Mucosa of stomach (tissue), 1 donor: Measurements from ENCODE around the gene LOXL4.
"Not testable (repeated sequence)": the region's sequence is repeated elsewhere in the genome, so short reads cannot be mapped to it uniquely, and the experiment has no call there.

Experiments used
- H3K27me3 ChIP-seq: one replicate; pipeline ENCODE4 v1.7.0; 2013; ENCODE audit warnings: mild to moderate bottlenecking, low read length; ENCODE audit not compliant: control insufficient read depth, insufficient read depth
- H3K36me3 ChIP-seq: one replicate; pipeline ENCODE4 v1.7.0; 2013; ENCODE audit warnings: low read length; ENCODE audit not compliant: control insufficient read depth, insufficient read depth
- H3K4me1 ChIP-seq: one replicate; pipeline ENCODE4 v1.7.0; 2013; ENCODE audit warnings: mild to moderate bottlenecking, low read length; ENCODE audit not compliant: control insufficient read depth, insufficient read depth
- H3K4me3 ChIP-seq: one replicate; pipeline ENCODE4 v1.7.0; 2013; ENCODE audit warnings: low read length
- H3K9ac ChIP-seq: one replicate; pipeline ENCODE4 v1.7.0; 2013; ENCODE audit warnings: mild to moderate bottlenecking, low read length, moderate library complexity
- H3K9me3 ChIP-seq: one replicate; pipeline ENCODE4 v1.7.0; 2013; ENCODE audit warnings: mild to moderate bottlenecking, low read length, moderate library complexity; ENCODE audit not compliant: control insufficient read depth
- donor health status: Pancreatic carcinoma.

The LOXL4 gene

GRCh38 chr10:98248018-98248417, 20.0 kb downstream of the LOXL4 start:
- Histone ChIP-seq H3K4me1 (no peaks in the 10 kb centered on the region), H3K27me3 (no peaks in the 10 kb centered on the region), H3K9ac (no peak overlapping the region), H3K9me3 (no peaks in the 10 kb centered on the region), H3K4me3 (no peak overlapping the region), H3K36me3 (peaks cover 16% of the 10 kb centered on the region)

DNA sequence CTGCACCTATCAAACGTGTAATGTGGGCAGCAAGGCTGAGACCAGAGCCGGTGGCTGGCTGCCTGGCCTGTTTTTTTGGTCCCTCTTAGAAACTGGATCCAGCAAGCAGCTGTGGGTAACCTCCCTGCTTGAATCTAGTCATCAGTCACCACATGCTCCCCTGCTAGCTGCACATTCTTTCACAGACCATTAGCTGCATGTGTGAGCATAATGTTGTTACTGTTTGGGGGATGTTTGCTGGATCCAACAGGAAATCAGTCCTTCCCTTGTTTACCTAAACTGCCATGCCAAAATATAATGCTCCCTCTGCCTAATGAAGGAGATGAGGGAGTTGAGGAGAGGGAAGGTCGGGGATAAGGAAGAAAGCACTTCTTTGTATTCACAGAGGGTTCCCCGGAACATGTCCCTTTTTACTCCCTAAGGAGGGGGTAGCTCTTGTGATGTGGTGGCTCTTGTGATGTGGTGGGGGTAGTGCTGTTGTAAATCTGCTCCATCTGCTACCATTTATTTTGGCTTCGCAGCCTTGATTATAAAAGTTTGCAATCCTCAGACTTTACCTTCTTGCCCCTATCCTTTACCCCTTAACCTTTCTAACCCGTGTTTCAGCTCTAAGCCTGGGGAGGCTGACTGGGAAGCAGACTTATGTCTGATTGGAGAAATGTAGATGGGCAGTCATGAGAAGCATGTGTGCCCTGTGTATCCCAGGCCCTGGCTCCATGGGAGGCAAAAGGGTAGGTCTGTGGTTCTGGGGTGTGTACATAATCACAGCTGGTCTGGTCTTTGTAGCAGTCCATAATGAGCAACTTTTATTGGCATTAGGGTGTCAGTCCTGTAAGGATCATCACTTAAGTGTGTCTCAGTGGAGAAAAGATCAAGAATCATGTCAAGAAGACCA, 20.8 kb downstream of the LOXL4 start:
- Histone ChIP-seq H3K36me3 (peaks cover 16% of the 10 kb centered on the region), H3K27me3 (no peaks in the 10 kb centered on the region), H3K4me1 (no peaks in the 10 kb centered on the region), H3K9me3 (no peaks in the 10 kb centered on the region), H3K9ac (no peak overlapping the region), H3K4me3 (no peak overlapping the region)

GRCh38 chr10:98244586-98244985, 23.4 kb downstream of the LOXL4 start:
- Histone ChIP-seq H3K4me3 (no peak overlapping the region), H3K36me3 (peaks cover 16% of the 10 kb centered on the region), H3K4me1 (no peaks in the 10 kb centered on the region), H3K9ac (no peak overlapping the region), H3K27me3 (no peaks in the 10 kb centered on the region), H3K9me3 (no peaks in the 10 kb centered on the region)

- H3K4me3 ChIP-seq, result no peak overlapping the region
Observed at GRCh38 chr10:98244141-98244540, 23.9 kb downstream of the LOXL4 start.

GRCh38 chr10:98242823-98243222, 25.2 kb downstream of the LOXL4 start:
- Histone ChIP-seq H3K36me3 (peaks cover 8% of the 10 kb centered on the region), H3K4me3 (no peak overlapping the region), H3K9me3 (no peaks in the 10 kb centered on the region), H3K4me1 (no peaks in the 10 kb centered on the region), H3K9ac (no peak overlapping the region), H3K27me3 (no peaks in the 10 kb centered on the region)

More at GRCh38 chr10:98244141-98244540, 23.9 kb downstream of the LOXL4 start:
- Histone ChIP-seq H3K36me3 (peaks cover 16% of the 10 kb centered on the region), H3K9ac (no peak overlapping the region), H3K9me3 (no peaks in the 10 kb centered on the region), H3K4me1 (no peaks in the 10 kb centered on the region), H3K27me3 (no peaks in the 10 kb centered on the region)

- H3K36me3 ChIP-seq, result peaks cover 8% of the 10 kb centered on the region
- H3K4me3 ChIP-seq, result no peak overlapping the region
Observed at GRCh38 chr10:98240524-98240923, 27.5 kb downstream of the LOXL4 start.

GRCh38 chr10:98238391-98238790, 29.6 kb downstream of the LOXL4 start:
- Histone ChIP-seq H3K9me3 (no peaks in the 10 kb centered on the region), H3K4me1 (no peaks in the 10 kb centered on the region), H3K9ac (no peak overlapping the region), H3K4me3 (no peak overlapping the region), H3K27me3 (no peaks in the 10 kb centered on the region), H3K36me3 (no peaks in the 10 kb centered on the region)

More at GRCh38 chr10:98240524-98240923, 27.5 kb downstream of the LOXL4 start:
- Histone ChIP-seq H3K4me1 (no peaks in the 10 kb centered on the region), H3K27me3 (no peaks in the 10 kb centered on the region), H3K9me3 (no peaks in the 10 kb centered on the region), H3K9ac (no peak overlapping the region)

- no peaks in the 10 kb centered on the region for H3K27me3 ChIP-seq
- no peaks in the 10 kb centered on the region for H3K9me3 ChIP-seq
- H3K36me3 ChIP-seq, result no peaks in the 10 kb centered on the region
- H3K4me1 ChIP-seq, result no peaks in the 10 kb centered on the region
- no peak overlapping the region for H3K9ac ChIP-seq
- no peak overlapping the region for H3K4me3 ChIP-seq
Observed at GRCh38 chr10:98236862-98237261, 31.1 kb downstream of the LOXL4 start.

DNA sequence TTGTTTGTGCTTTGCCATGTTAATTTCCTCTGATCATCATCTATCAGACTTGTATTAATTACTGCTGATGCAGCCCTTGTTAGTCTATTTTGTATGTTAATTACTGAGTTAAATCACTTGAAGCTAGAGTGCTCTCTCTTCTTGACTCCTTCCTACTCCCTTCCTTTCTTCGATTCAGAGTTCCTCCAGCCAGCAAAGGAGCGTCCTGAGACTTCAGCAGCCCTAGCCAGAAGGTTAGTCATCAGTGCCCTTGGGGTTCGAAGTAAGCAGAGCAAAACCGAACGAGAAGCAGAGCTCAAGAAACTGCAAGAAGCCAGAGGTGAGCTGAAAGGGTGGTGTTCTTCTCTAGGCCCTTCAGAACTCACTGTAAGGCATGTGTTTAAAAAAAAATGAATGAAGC, 32.1 kb downstream of the LOXL4 start:
- no peaks in the 10 kb centered on the region for H3K36me3 ChIP-seq
- no peak overlapping the region for H3K9ac ChIP-seq
- no peaks in the 10 kb centered on the region for H3K27me3 ChIP-seq
- H3K4me1 ChIP-seq, result no peaks in the 10 kb centered on the region
- H3K9me3 ChIP-seq, result no peaks in the 10 kb centered on the region
- no peak overlapping the region for H3K4me3 ChIP-seq

DNA sequence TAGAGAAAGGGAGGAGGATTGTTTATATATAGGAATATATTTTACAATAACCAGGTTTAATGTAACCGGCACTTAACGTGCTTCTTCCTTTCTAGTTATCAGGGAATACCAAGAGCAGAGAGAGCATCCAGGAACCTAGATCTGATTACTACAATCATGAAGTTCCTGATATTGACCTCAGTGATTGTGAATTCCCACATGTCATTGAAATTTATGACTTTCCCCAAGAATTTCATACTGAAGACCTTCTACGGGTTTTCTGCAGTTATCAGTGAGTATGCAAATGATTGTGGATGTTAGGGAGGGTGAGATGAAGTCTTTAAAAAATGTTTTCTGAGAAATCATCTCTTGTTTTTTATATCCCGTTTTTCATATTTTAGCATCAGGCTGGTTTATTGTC, 36.6 kb downstream of the LOXL4 start:
- Histone ChIP-seq H3K36me3 (no peaks in the 10 kb centered on the region), H3K27me3 (no peaks in the 10 kb centered on the region), H3K4me3 (no peak overlapping the region), H3K9me3 (no peaks in the 10 kb centered on the region), H3K4me1 (no peaks in the 10 kb centered on the region), H3K9ac (no peak overlapping the region)

DNA sequence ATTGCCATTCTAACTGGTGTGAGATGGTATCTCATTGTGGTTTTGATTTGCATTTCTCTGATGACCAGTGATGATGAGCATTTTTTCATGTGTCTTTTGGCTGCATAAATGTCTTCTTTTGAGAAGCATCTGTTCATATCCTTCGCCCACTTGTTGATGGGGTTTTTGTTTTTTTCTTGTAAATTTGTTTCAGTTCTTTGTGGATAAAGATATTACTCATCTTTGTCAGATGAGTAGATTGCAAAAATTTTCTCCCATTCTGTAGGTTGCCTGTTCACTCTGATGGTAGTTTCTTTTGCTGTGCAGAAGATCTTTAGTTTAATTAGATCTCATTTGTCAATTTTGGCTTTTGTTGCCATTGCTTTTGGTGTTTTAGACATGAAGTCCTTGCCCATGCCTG, 39.7 kb downstream of the LOXL4 start:
- not testable (repeated sequence) for H3K27me3 ChIP-seq, H3K36me3 ChIP-seq, H3K9ac ChIP-seq, H3K4me1 ChIP-seq, H3K9me3 ChIP-seq, H3K4me3 ChIP-seq

DNA sequence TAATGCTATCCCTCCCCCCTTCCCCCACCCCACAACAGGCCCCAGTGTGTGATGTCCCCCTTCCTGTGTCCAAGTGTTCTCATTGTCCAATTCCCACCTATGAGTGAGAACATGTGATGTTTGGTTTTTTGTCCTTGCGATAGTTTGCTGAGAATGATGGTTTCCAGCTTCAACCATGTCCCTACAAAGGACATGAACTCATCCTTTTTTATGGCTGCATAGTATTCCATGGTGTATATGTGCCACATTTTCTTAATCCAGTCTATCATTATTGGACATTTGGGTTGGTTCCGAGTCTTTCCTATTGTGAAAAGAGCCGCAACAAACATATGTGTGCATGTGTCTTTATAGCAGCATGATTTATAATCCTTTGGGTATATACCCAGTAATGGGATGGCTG, 40.3 kb downstream of the LOXL4 start:
- not testable (repeated sequence) for H3K27me3 ChIP-seq, H3K4me3 ChIP-seq, H3K4me1 ChIP-seq, H3K9me3 ChIP-seq, H3K36me3 ChIP-seq, H3K9ac ChIP-seq
